Fibroblast of the aortic adventitia (primary cell): ENCODE data around the gene ABL2. TPM values are rescaled to one million over a fixed set of nuclear protein-coding genes. Genes with fewer than 3 reads are reported as not detected.
"Not testable (repeated sequence)": the region's sequence is repeated elsewhere in the genome, so short reads cannot be mapped to it uniquely, and the experiment has no call there.

Experiments used
- DNase-seq: peaks from one replicate; pipeline ENCODE4 v3.0.0-alpha.2; 2010; ENCODE audit warnings: low read depth
- H3K4me3 ChIP-seq: 2 replicates; pipeline ENCODE4 v1.5.1; 2011; ENCODE audit warnings: low read depth, mild to moderate bottlenecking, control low read depth, low read length, moderate library complexity
- CTCF ChIP-seq: IDR thresholded peaks from 2 replicates; pipeline ENCODE4 v1.5.1; 2011; ENCODE audit warnings: mild to moderate bottlenecking, low read length, control low read depth, inconsistent platforms; ENCODE audit not compliant: insufficient read depth
- total RNA-seq: library from RNA; depleted of rRNA; stranded (reverse); fragments of >200 nt; gene quantifications from 2 replicates; pipeline ENCODE4 v1.2.3, GENCODE V29; 2012; ENCODE audit warnings: low replicate concordance

Gene ABL2
- total RNA-seq, 1 donor = 67.2 TPM

DNA sequence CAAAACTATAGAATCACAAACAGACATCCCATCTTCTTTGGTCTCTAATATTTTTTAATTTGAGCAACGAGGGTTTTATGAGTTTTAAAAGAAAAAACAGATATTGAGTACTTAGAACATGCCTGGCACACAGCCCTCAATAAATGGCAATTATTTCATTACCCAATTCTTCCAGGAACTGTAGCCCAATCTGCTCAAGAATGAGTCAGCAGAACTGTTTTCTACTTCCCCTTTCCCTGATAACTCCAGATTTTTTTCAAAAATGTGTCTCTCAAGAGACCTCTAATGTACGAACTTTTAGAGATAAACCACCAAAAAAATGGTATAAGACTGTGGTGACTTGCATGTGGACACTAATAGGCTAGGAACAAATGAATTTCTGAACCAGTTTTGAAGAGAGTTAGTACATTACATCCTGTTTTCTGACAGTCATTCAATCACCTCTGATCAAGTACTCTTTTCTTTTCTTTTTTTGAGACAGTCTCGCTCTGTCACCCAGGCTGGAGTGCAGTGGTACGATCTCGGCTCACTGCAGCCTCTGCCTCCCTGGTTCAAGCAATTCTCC, 11.5 kb downstream of the ABL2 start:
- DNase-seq = peak; percentile 87
- no peak for TF ChIP-seq CTCF
- no peak overlapping the region for H3K4me3 ChIP-seq

DNA sequence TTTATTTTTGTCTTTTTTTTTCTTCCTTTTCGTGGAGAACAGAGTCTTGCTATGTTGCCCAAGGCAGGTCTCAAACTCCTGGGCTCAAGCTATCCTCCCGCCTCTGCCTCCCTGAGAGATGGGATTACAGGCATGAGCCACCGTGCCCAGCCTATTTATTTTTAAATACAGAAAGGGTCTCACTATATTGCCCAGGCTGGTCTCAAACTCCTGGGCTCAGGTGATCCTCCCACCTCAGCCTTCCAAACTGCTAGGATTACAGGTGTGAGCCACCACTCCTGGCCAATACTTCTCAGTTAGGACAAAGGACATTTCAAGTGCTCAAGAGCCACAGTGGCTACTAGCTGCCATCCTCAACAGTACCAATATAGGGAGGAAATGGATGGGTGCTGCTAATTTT, 16.2 kb downstream of the ABL2 start:
- not testable (repeated sequence) for H3K4me3 ChIP-seq, DNase-seq

- no peak overlapping the region for H3K4me3 ChIP-seq
- DNase-seq = peak; percentile 25
- TF ChIP-seq CTCF = no peak
These were observed 20.6 kb downstream of the ABL2 start for GRCh38 chr1:179208681-179209477.

GRCh38 chr1:179206812-179207211, 22.7 kb downstream of the ABL2 start:
- DNase-seq = peak; percentile 23
- no peak for TF ChIP-seq CTCF
- H3K4me3 ChIP-seq = no peak overlapping the region

DNA sequence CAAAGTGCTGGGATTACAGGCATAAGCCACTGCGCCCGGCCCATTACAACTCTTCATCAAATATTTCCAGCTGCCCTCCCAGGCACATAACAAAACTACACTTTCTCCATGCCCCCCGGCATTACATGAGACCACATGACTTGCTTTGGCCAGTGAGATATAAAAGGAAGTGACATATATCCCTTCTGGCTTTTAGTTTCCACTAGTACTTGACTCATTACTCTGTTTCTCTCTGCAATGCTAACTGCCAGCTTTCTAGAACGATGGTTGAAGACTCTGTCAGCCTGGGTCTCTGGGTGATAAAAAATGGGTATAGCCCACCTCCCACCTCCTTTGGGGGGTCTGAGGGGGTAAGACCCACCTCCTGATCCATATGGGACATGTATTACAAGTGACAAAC, 24.2 kb downstream of the ABL2 start:
- no peak for DNase-seq
- TF ChIP-seq CTCF = no peak
- H3K4me3 ChIP-seq = no peak overlapping the region

DNA sequence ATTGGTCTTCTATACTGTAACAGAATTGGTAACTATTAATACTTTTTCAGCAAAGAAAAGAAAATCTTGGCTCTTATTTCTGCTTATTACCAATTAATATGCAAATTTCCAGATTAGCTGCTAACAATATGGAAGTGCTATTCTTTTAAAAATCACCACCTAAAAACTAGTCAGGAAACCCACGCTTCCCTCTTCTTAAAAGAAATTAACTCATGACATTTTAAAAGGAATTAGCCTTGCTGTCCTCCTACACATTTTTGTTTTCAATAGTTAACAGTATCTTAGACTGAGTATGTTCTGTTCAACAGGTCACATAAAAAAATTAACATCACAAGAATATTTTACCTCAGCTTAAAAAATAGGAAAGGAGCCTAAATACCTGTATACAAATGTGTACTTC, 27.3 kb downstream of the ABL2 start:
- no peak for DNase-seq
- TF ChIP-seq CTCF = no peak
- H3K4me3 ChIP-seq = no peak overlapping the region

DNA sequence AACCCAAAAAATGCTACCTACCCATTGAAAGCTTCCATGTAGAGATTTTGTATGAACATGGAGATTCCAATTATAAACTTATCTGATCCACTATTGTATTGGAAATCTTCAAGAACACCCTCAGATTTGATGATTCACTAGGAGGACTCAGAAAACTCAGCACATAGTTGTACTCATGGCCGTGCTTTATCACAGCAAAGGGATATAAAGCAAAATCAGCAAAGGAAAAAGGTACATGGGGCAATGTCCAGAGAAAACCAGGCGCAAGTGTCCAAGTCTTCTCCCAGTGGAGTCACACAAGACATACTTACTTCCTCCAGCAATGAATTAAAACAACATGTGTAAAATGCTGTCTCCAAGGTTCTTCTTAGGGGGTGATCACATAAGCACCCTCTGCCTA, 28.9 kb downstream of the ABL2 start:
- TF ChIP-seq CTCF = no peak
- DNase-seq = no peak
- H3K4me3 ChIP-seq = no peak overlapping the region
